Upper lobe of right lung (tissue), 1 donor: ENCODE data around the gene OXNAD1. TPM values are rescaled to one million over a fixed set of nuclear protein-coding genes. Genes with fewer than 3 reads are reported as not detected.

Source experiments
- ATAC-seq: fragments of 200-7000 bp; cut with Tn5 transposase; one replicate; pipeline ENCODE4 v1.9.1; 2020; ENCODE audit warnings: mild to moderate bottlenecking, moderate library complexity
- DNase-seq: peaks from one replicate; pipeline ENCODE4 v3.0.0-alpha.2; 2020
- H3K27ac ChIP-seq: fragments of 200-600 bp; one replicate; pipeline ENCODE4 v1.8.0; 2022
- H3K27me3 ChIP-seq: fragments of 200-600 bp; one replicate; pipeline ENCODE4 v1.8.0; 2022; ENCODE audit warnings: mild to moderate bottlenecking
- H3K36me3 ChIP-seq: fragments of 200-600 bp; one replicate; pipeline ENCODE4 v1.8.0; 2022
- H3K4me1 ChIP-seq: fragments of 200-600 bp; one replicate; pipeline ENCODE4 v1.8.0; 2022
- H3K4me3 ChIP-seq: fragments of 200-600 bp; one replicate; pipeline ENCODE4 v1.8.0; 2022; ENCODE audit warnings: mild to moderate bottlenecking
- H3K9me3 ChIP-seq: fragments of 200-600 bp; one replicate; pipeline ENCODE4 v1.8.0; 2022
- CTCF ChIP-seq: fragments of 200-600 bp; IDR thresholded peaks from one replicate; pipeline ENCODE4 v1.8.0; 2022; ENCODE audit warnings: antibody characterized with exemption
- intact Hi-C: fragments of 100-400 bp; cut with DNase I; formaldehyde crosslinking; loops from one replicate; pipeline ENCODE4 v1.11.0; 2022
- total RNA-seq: library from RNA; stranded (reverse); fragmentation: NEBNext Ultra II Directional; extraction: Animal tissue kit (Norgen Biotek cat#: 25700); gene quantifications from one replicate; pipeline ENCODE4 v1.2.1, GENCODE V29; 2021
- donor health status: DM: no; HTN: yes; CAD: no; lungs with severe emphysema.

The OXNAD1 gene
- total RNA-seq, 1 donor from 2014 or later, result 12.8 TPM

DNA sequence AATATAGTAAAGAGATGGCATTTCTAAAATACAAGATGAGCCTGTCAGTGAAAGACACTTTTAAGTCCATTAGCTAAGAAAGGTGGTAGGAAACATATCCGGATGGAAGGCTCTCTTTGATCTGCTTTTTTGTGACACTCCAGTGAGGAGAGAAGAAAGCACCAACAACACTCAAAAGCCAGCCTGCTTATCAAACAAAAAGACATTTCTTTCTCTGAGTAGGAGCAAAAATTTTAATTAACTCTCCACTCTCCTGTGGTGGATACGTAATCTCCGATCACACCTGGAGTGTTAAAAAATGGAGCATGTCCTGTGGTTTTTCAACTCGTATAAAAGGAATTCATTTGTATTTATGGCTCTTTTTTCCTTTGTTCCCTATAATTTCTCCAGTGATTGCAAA lies 65.3 kb downstream of the OXNAD1 start:
- Histone ChIP-seq H3K4me3 (no peak overlapping the region), H3K4me1 (no peaks in the 10 kb centered on the region), H3K36me3 (peaks cover 25% of the 10 kb centered on the region), H3K27ac (no peak overlapping the region), H3K27me3 (no peaks in the 10 kb centered on the region), H3K9me3 (peaks cover 7% of the 10 kb centered on the region)
- DNase-seq (no peak), ATAC-seq (no peak)
- TF ChIP-seq CTCF, result no peak
- intact Hi-C loops, result no loop called here

- peaks cover 7% of the 10 kb centered on the region for H3K9me3 ChIP-seq
- ATAC-seq, result no peak
- intact Hi-C loops, result no loop called here
Measured at GRCh38 chr3:16331319-16331883, 66.4 kb downstream of the OXNAD1 start.

GRCh38 chr3:16332904-16333426 lies 68.0 kb downstream of the OXNAD1 start:
- Histone ChIP-seq H3K9me3 (peaks cover 7% of the 10 kb centered on the region), H3K27me3 (no peaks in the 10 kb centered on the region), H3K4me1 (no peaks in the 10 kb centered on the region), H3K27ac (no peak overlapping the region), H3K36me3 (peaks cover 8% of the 10 kb centered on the region), H3K4me3 (no peak overlapping the region)
- TF ChIP-seq CTCF, result no peak
- intact Hi-C loops, result no loop called here
- DNase-seq (no peak), ATAC-seq (peak; percentile 26)

More at GRCh38 chr3:16331319-16331883, 66.4 kb downstream of the OXNAD1 start:
- no peak for TF ChIP-seq CTCF
- H3K4me3 ChIP-seq, result no peak overlapping the region
- DNase-seq, result no peak
- peaks cover 16% of the 10 kb centered on the region for H3K36me3 ChIP-seq
- no peaks in the 10 kb centered on the region for H3K27me3 ChIP-seq
- H3K4me1 ChIP-seq, result no peaks in the 10 kb centered on the region
- no peak overlapping the region for H3K27ac ChIP-seq

GRCh38 chr3:16334909-16335308 lies 69.9 kb downstream of the OXNAD1 start:
- intact Hi-C loops, result no loop called here
- H3K9me3 ChIP-seq, result peaks cover 7% of the 10 kb centered on the region
- ATAC-seq (no peak), DNase-seq (no peak)
- no peak overlapping the region for H3K4me3 ChIP-seq
- TF ChIP-seq CTCF, result no peak
- H3K4me1 ChIP-seq, result peaks cover 12% of the 10 kb centered on the region
- H3K36me3 ChIP-seq, result peaks cover 8% of the 10 kb centered on the region
- no peak overlapping the region for H3K27ac ChIP-seq
- H3K27me3 ChIP-seq, result no peaks in the 10 kb centered on the region

GRCh38 chr3:16335333-16335732 lies 70.3 kb downstream of the OXNAD1 start:
- Histone ChIP-seq H3K27me3 (no peaks in the 10 kb centered on the region), H3K27ac (no peak overlapping the region), H3K9me3 (peaks cover 7% of the 10 kb centered on the region), H3K36me3 (peaks cover 8% of the 10 kb centered on the region), H3K4me1 (peaks cover 12% of the 10 kb centered on the region), H3K4me3 (no peak overlapping the region)
- DNase-seq, result no peak
- no peak for TF ChIP-seq CTCF
- no peak for ATAC-seq
- intact Hi-C loops, result no loop called here
